PC-9 (cell line): ENCODE results near the gene CNP. TPM values are rescaled to one million over a fixed set of nuclear protein-coding genes. Genes with fewer than 3 reads are reported as not detected.

ENCODE experiments used
- BruUV-seq: library from RNA; stranded (reverse); fragments of 400-500 nt; replicated peaks from 2 replicates; lab custom pipeline; 2021; lab: Mats Ljungman, UMichigan
- CTCF ChIA-PET: fragments of 300-600 bp; sonication (Branson Sonifier 250); formaldehyde crosslinking; loops from one replicate; lab custom pipeline; 2022; ENCODE audit warnings: antibody characterized with exemption; lab: Charles Lee
- POLR2A ChIA-PET: fragments of 300-600 bp; sonication (Branson Sonifier 250); formaldehyde crosslinking; loops from one replicate; lab custom pipeline; 2022; ENCODE audit warnings: antibody characterized with exemption; ENCODE audit not compliant: unreplicated experiment; lab: Charles Lee
- DNase-seq, 2 experiments: peaks; one replicate each; pipeline versions ENCODE4 v3.0.0 to v3.0.0-alpha.2; 2015 to 2022; ENCODE audit warnings: mixed read lengths in 1 of 2
- H2AFZ ChIP-seq: fragments of 200-600 bp; sonication (generic); 2 replicates; pipeline ENCODE4 v1.8.1; 2017; ENCODE audit warnings: antibody characterized with exemption
- H3F3A ChIP-seq: fragments of 200-600 bp; sonication (generic); 2 replicates; pipeline ENCODE4 v1.8.1; 2017; ENCODE audit warnings: antibody characterized with exemption, mild to moderate bottlenecking, low read depth; ENCODE audit not compliant: insufficient read depth
- H3K27ac ChIP-seq: fragments of 200-600 bp; sonication (generic); 2 replicates; pipeline ENCODE4 v1.6.1; 2016; ENCODE audit warnings: mixed run types
- H3K27me3 ChIP-seq: fragments of 200-600 bp; sonication (generic); 2 replicates; pipeline ENCODE4 v1.6.1; 2016; ENCODE audit warnings: low read depth, mixed run types; ENCODE audit not compliant: insufficient read depth
- H3K36me3 ChIP-seq: fragments of 200-600 bp; sonication (generic); 2 replicates; pipeline ENCODE4 v1.6.1; 2016; ENCODE audit warnings: low read depth, mixed run types
- H3K4me1 ChIP-seq: fragments of 200-600 bp; sonication (generic); replicated peaks from 2 replicates; pipeline ENCODE4 v1.6.1; 2016; ENCODE audit warnings: mixed run types; ENCODE audit not compliant: insufficient read depth
- H3K4me2 ChIP-seq: fragments of 200-600 bp; sonication (generic); 2 replicates; pipeline ENCODE4 v1.6.1; 2017; ENCODE audit warnings: mixed run types
- H3K4me3 ChIP-seq: fragments of 200-600 bp; sonication (generic); 2 replicates; pipeline ENCODE4 v1.6.1; 2016; ENCODE audit warnings: mixed run types
- H3K79me2 ChIP-seq: fragments of 200-600 bp; sonication (generic); 2 replicates; pipeline ENCODE4 v1.6.1; 2017; ENCODE audit warnings: low read depth, mixed run types
- H3K9me2 ChIP-seq: fragments of 200-600 bp; sonication (generic); 2 replicates; pipeline ENCODE4 v1.8.1; 2017; ENCODE audit warnings: mild to moderate bottlenecking; ENCODE audit not compliant: insufficient read depth
- H3K9me3 ChIP-seq: fragments of 200-600 bp; sonication (generic); 2 replicates; pipeline ENCODE4 v1.8.1; 2016; ENCODE audit warnings: low read depth; ENCODE audit not compliant: insufficient read depth
- H4K20me1 ChIP-seq: fragments of 200-600 bp; sonication (generic); 2 replicates; pipeline ENCODE4 v1.8.1; 2017; ENCODE audit not compliant: insufficient read depth
- EZH2 ChIP-seq: fragments of 200-600 bp; sonication (generic); IDR thresholded peaks from 2 replicates; pipeline ENCODE4 v1.8.0; 2017; ENCODE audit warnings: antibody characterized with exemption, low read depth
- intact Hi-C: fragments of 100-400 bp; cut with micrococcal nuclease; formaldehyde crosslinking; loops from one replicate; pipeline ENCODE4 v1.10.0; 2022; ENCODE audit not compliant: unreplicated experiment
- total RNA-seq: library from RNA; stranded (reverse); gene quantifications from 2 replicates; pipeline ENCODE4 v1.2.3, GENCODE V29; 2021
- TF ChIP-seq, protein P1 (sequence below): fragments of 200-600 bp; sonication (generic); conservative IDR thresholded peaks from 2 replicates; pipeline ENCODE4 v1.6.1; 2017; ENCODE audit warnings: mixed run types, antibody characterized with exemption, mild to moderate bottlenecking, moderate library complexity

CNP gene
- total RNA-seq, 1 experiment from 2014 or later = 64.7 TPM

DNA sequence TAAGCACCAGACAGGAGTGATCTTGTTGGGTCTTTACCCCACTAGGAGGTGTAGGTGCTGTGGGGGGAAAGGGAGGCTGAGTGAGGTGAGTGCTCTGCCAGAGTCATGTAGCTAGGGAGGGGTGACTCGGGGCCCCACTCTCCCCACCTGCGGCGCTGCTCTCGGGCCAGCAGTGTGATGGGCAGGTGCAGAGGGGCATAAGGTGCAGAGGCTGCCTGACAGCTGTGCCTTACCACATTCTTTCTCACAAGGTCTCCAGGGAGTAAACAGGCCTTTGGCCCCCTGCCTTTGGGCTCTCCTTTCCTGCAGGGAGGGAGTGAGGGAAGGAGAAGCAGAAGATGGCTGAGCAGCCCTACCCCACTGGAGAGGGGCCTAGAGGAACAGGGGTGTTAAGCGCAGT, 4.5 kb upstream of the CNP start:
- BruUV-seq = no TSS peak
- TF ChIP-seq, protein P1, sequence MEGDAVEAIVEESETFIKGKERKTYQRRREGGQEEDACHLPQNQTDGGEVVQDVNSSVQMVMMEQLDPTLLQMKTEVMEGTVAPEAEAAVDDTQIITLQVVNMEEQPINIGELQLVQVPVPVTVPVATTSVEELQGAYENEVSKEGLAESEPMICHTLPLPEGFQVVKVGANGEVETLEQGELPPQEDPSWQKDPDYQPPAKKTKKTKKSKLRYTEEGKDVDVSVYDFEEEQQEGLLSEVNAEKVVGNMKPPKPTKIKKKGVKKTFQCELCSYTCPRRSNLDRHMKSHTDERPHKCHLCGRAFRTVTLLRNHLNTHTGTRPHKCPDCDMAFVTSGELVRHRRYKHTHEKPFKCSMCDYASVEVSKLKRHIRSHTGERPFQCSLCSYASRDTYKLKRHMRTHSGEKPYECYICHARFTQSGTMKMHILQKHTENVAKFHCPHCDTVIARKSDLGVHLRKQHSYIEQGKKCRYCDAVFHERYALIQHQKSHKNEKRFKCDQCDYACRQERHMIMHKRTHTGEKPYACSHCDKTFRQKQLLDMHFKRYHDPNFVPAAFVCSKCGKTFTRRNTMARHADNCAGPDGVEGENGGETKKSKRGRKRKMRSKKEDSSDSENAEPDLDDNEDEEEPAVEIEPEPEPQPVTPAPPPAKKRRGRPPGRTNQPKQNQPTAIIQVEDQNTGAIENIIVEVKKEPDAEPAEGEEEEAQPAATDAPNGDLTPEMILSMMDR = no peak
- TF ChIP-seq EZH2 = no peak
- H3K79me2 ChIP-seq = peaks cover 1% of the 10 kb centered on the region
- no peak overlapping the region for H3K27ac ChIP-seq
- no peak overlapping the region for H3K4me3 ChIP-seq
- H3K9me3 ChIP-seq = no peaks in the 10 kb centered on the region
- H3K9me2 ChIP-seq = no peaks in the 10 kb centered on the region
- no peaks in the 10 kb centered on the region for H3K36me3 ChIP-seq
- H3F3A ChIP-seq = peaks cover 16% of the 10 kb centered on the region
- intact Hi-C loops = no loop called here
- peaks cover 7% of the 10 kb centered on the region for H3K4me1 ChIP-seq
- H4K20me1 ChIP-seq = no peaks in the 10 kb centered on the region
- H3K4me2 ChIP-seq = no peak overlapping the region
- no peak overlapping the region for H2AFZ ChIP-seq
- ChIA-PET CTCF (interaction anchor here (0.5 kb wide), 1 partner anchor 997 kb away, joined by 11 read pairs; no protein-coding TSS in a partner anchor), POLR2A (no interaction called here)
- DNase-seq = no peak
- no peaks in the 10 kb centered on the region for H3K27me3 ChIP-seq

DNA sequence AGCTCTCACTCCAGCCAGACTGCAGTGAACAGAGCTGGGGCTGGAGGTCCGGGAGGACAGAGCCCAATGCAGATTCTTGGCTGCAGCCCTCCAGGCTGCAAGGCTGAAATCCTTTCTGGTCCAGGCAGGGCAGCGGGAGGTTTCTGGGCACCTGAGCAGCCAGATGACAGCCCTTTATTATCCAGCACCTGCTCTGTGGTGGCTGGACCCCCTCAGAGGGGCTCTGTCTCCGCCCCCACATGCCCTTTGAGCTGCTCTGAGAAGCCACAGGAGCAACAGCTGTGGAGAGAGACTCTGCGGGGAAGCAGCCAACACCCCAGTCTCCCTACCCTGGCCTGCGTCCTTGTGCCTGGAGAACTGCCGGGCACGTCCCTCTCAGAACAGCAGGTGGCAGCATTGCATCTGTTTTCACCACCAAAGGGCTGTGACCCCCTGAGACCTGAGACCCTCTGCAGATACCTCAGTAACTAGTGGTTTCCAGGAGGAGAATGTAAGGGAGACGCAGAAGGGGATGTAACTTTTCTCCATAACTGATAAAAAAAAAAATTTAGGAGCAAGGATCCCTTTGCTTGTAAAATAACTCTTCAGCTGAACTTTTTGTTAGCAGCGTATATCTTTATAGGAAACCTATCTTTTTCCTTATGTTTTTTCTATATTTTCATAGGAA, 3.7 kb upstream of the CNP start:
- no peak overlapping the region for H3K4me2 ChIP-seq
- no peaks in the 10 kb centered on the region for H3K27me3 ChIP-seq
- H3K36me3 ChIP-seq = no peaks in the 10 kb centered on the region
- TF ChIP-seq EZH2 = no peak
- TF ChIP-seq, protein P1 = peak; percentile 96
- no peak overlapping the region for H3K27ac ChIP-seq
- H3F3A ChIP-seq = peaks cover 18% of the 10 kb centered on the region
- H4K20me1 ChIP-seq = no peaks in the 10 kb centered on the region
- no peaks in the 10 kb centered on the region for H3K9me2 ChIP-seq
- DNase-seq = peak; percentile 54 to 60
- intact Hi-C loops = loop anchor here (1.0 kb wide), 2 partner anchors 138 to 153 kb away; no protein-coding TSS in a partner anchor
- H3K4me3 ChIP-seq = no peak overlapping the region
- no peaks in the 10 kb centered on the region for H3K9me3 ChIP-seq
- BruUV-seq = no TSS peak
- H3K4me1 ChIP-seq = peaks cover 11% of the 10 kb centered on the region
- H3K79me2 ChIP-seq = peaks cover 9% of the 10 kb centered on the region
- no peak overlapping the region for H2AFZ ChIP-seq
- ChIA-PET POLR2A (no interaction called here), CTCF (interaction anchor here (0.6 to 1.1 kb wide), 5 partner anchors 43 to 238 kb away, joined by 3 to 5 read pairs (median 4); partner anchors contain the start of gene DHX58)

DNA sequence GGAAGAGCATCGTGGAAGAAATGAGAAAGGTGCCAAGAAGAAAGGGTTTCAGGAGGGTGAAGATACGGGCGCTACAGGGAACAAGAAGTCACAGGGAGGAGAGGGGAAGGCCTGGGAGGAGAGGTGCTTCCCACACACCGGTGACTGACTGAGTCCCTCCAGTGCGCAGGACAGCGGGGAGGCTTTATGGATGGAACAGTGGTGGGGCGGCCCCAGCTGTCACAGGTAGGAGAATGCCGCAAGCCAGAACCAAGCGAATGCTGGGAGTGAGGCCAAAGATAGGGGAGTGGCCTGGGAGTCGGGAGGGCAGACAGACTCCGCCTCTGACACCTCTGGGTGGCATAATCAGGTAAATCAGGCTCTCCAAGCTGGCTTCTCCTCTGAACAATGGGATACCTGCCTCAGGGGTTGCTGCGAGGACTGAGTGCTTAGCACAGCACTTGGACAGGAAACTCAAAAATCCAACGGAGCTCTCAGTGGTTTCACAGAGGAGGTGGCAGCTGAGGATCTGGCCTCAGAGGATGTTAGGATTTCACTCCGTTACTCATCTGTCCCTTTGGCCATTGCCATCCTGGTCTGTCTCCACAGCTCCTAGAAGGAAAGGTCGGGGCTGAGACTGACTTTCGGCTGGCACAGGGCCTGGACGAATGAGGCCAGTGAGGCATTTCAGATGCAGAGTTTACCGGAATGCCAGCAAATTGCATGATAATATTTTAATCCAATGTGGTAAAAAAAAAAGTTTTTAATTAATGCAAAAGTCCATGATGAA, 717 bp upstream of the CNP start:
- POLR2A ChIA-PET = interaction anchor here (0.6 to 1.0 kb wide), 5 partner anchors 44 to 1396 kb away, joined by 3 to 35 read pairs (median 4); partner anchors contain the start of genes DHX58 and DNAJC7
- H3K79me2 ChIP-seq = peaks cover 12% of the 10 kb centered on the region
- H3K9me2 ChIP-seq = no peaks in the 10 kb centered on the region
- peaks cover 28% of the 10 kb centered on the region for H3F3A ChIP-seq
- CTCF ChIA-PET = interaction anchor here (1.0 to 1.6 kb wide), 2 partner anchors 52 to 54 kb away, joined by 4 to 7 read pairs; partner anchors contain the start of genes DNAJC7 and NKIRAS2
- peaks cover 11% of the 10 kb centered on the region for H3K4me1 ChIP-seq
- TSS peak; percentile 64 for BruUV-seq
- DNase-seq = peak; percentile 91 to 95
- intact Hi-C loops = loop anchor here (2.0 to 5.0 kb wide), 2 partner anchors 59 to 551 kb away; no protein-coding TSS in a partner anchor
- no peaks in the 10 kb centered on the region for H3K36me3 ChIP-seq
- H2AFZ ChIP-seq = peak overlapping the region; percentile 93
- no peaks in the 10 kb centered on the region for H4K20me1 ChIP-seq
- no peaks in the 10 kb centered on the region for H3K9me3 ChIP-seq
- peak overlapping the region; percentile 99 for H3K4me2 ChIP-seq
- H3K4me3 ChIP-seq = peak overlapping the region; percentile 78
- no peaks in the 10 kb centered on the region for H3K27me3 ChIP-seq
- H3K27ac ChIP-seq = peak overlapping the region; percentile 93
- no peak for TF ChIP-seq EZH2
- TF ChIP-seq, protein P1 = no peak
